Lower leg skin (tissue), 3 donors: ENCODE data around the gene TMEM181.
"Not testable (repeated sequence)": the region's sequence is repeated elsewhere in the genome, so short reads cannot be mapped to it uniquely, and the experiment has no call there.

Experiments used
- POLR2A ChIP-seq, 2 donors: fragments of 450-650 bp; IDR thresholded peaks; one replicate each; pipeline ENCODE4 v1.6.1; 2016 to 2017; ENCODE audit warnings: antibody characterized with exemption in 2 of 2, mild to moderate bottlenecking in 1 of 2, moderate library complexity in 1 of 2
- TF ChIP-seq, protein P1 (sequence below), 3 donors: fragments of 450-650 bp; IDR thresholded peaks; one replicate each; pipeline ENCODE4 v1.5.1; 2016; ENCODE audit warnings: antibody characterized with exemption in 3 of 3, mild to moderate bottlenecking in 3 of 3, moderate library complexity in 2 of 3

- TF ChIP-seq, protein P1, sequence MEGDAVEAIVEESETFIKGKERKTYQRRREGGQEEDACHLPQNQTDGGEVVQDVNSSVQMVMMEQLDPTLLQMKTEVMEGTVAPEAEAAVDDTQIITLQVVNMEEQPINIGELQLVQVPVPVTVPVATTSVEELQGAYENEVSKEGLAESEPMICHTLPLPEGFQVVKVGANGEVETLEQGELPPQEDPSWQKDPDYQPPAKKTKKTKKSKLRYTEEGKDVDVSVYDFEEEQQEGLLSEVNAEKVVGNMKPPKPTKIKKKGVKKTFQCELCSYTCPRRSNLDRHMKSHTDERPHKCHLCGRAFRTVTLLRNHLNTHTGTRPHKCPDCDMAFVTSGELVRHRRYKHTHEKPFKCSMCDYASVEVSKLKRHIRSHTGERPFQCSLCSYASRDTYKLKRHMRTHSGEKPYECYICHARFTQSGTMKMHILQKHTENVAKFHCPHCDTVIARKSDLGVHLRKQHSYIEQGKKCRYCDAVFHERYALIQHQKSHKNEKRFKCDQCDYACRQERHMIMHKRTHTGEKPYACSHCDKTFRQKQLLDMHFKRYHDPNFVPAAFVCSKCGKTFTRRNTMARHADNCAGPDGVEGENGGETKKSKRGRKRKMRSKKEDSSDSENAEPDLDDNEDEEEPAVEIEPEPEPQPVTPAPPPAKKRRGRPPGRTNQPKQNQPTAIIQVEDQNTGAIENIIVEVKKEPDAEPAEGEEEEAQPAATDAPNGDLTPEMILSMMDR (IDR thresholded peaks at IDR 0.05) = not testable (repeated sequence)
- not testable (repeated sequence) for TF ChIP-seq POLR2A (IDR thresholded peaks at IDR 0.05)
Measured at GRCh38 chr6:158618289-158618688, 58.4 kb downstream of the TMEM181 start.
